Measurements from ENCODE around the gene ALOX15.

Gene ALOX15

DNA sequence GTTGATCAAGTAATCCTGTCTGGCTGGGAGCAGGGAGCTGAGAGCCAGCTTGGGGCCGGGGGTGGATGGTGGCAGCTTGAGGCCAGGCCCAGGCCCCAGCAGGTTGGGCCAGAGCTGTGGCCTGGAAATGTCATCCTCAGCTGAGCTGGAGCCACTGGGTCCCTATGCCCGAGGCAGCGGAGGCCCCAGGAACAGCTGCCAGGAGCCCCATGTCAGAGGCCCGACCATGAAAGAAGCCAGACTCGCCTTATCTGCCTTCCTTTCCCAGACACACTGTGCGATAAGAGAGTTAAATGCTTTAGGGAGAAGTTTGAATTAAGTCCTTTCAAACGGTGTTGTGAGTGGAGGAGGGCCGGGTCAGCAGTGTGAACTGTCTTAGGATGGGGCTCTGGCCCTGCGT, 53.7 kb downstream of the ALOX15 start:
- peak; percentile 30 to 58 for DNase-seq
- no peak for TF ChIP-seq POLR2A (IDR thresholded peaks at IDR 0.05; ENCODE audit: low read length)
- no peak for TF ChIP-seq GATA1 (IDR thresholded peaks at IDR 0.05; ENCODE audit: low read depth, low read length)

DNA sequence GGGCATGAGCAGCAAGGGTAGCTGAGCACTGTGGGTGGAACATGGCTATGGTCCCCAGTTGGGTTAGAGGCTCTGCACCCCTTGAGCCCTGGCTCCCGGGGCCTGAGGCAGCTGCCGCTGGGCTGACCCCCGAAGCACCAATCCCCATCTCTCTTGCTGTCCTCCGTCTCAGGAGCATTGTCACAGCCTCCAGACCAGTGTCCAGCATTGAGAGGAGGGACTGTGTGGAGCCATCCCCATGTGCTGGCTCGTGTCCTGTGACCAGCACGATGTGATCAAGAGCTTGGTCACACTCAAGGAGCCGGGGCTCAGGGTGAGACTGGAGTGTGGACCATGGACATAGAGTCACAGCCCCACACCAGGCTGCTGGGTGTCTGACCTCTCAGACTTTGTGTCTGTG, 54.3 kb downstream of the ALOX15 start:
- DNase-seq = no peak
- TF ChIP-seq GATA1 (IDR thresholded peaks at IDR 0.05; ENCODE audit: low read depth, low read length) (no peak), POLR2A (IDR thresholded peaks at IDR 0.05; ENCODE audit: low read length) (no peak)

- DNase-seq = no peak
- TF ChIP-seq POLR2A (IDR thresholded peaks at IDR 0.05; ENCODE audit: low read length) = no peak
- no peak for TF ChIP-seq GATA1 (IDR thresholded peaks at IDR 0.05; ENCODE audit: low read depth, low read length)
Observed at GRCh38 chr17:4586043-4586442, 55.4 kb downstream of the ALOX15 start.

GRCh38 chr17:4585638-4585994, 55.9 kb downstream of the ALOX15 start:
- no peak for TF ChIP-seq GATA1 (IDR thresholded peaks at IDR 0.05; ENCODE audit: low read depth, low read length)
- TF ChIP-seq POLR2A (IDR thresholded peaks at IDR 0.05; ENCODE audit: low read length) = no peak
- no peak for DNase-seq

DNA sequence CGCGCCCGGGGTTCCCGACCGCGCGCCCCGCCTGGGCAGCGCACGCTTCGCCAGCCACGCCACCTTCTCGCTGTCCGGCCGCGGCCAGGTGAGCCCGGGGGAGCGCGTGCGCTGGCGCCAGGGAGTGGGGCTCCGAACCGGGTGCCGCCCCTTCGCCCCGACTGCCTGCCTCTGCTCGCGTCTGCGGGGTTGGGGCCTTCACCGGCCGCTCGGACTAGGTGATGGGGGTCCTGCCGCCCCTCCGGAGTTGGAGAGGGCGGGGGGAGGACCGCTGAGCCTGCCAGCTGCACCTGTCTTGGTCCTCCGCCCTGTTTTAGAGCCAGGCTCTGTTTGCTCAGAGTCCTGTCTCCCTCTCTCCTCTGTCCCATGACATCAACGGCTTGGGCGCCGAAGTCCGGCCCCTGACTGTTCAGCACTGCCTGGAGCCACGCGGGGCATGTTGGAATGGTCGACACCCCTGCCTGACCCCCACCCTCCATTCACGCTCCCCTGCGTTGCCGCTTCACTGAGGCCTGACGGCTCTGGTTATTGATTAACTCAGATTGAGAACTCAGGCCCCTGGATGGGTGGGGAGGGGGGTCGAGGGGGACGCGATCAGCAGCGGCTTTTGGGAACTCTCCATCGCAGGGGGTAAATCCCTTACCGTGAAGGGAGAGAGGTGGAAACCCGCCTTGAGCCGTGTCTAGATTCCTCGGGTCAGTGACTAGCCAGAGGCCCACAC, 56.4 kb downstream of the ALOX15 start:
- DNase-seq = no peak
- no peak for TF ChIP-seq POLR2A (IDR thresholded peaks at IDR 0.05; ENCODE audit: low read length)
- TF ChIP-seq GATA1 (IDR thresholded peaks at IDR 0.05; ENCODE audit: low read depth, low read length) = no peak

DNA sequence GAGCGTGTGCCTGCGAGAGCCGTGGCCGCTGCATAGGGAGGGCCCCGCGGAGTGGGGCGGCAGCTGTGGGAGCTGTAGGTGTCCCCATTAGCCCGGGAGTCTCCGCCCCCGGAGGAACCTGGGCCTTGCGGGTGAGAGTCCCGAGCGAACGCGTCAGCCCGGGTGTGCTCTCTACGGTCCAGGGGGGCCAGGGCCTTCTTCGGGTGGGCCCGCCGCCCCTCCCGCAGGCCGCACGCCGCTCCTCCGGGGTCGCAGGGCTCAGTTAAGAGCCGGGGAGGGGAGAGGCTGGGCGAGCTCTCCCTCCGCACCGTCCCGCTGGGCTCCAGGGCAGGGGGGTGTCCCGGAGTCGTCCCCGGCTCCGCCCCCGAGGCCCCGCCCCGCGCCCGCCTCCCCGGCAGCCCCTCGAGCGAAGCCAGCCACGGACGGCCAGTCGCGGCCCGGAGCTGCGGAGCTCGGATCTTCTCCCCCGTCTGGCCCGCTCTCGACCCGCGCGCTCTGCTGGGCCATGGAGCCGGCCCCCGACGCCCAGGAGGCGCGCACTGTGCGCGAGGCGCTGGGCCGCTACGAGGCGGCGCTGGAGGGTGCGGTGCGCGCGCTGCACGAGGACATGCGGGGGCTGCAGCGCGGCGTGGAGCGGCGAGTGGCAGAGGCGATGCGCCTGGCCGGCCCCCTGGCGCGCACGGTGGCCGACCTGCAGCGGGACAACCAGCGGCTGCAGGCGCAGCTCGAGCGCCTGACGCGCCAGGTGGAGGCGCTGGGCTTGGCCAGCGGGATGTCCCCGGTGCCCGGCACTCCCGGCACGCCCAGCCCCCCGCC, 57.2 kb downstream of the ALOX15 start, which contains the start of gene SMTNL2:
TSS of gene SMTNL2 (plus strand) at position 429 of the 816 bp plus-strand sequence. CDS start at position 506, 77 bp downstream.
- TF ChIP-seq GATA1 (IDR thresholded peaks at IDR 0.05; ENCODE audit: low read depth, low read length) = no peak
- no peak for TF ChIP-seq POLR2A (IDR thresholded peaks at IDR 0.05; ENCODE audit: low read length)
- DNase-seq = no peak

DNA sequence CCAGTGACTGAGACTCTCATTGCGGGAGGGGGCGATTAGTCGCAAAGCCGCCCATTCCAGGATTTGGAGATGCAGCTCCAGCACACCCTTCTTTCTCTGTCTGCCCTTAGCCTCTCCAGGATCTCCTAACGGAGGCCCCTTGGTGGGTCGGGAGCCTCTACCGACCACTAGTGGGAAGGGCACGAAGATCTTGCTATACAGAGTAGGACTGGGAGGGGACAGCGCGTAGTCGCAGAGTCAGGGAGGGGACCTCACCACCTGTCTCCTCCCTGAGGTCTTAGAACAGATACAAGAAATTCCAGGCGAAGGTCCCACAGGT, 57.7 kb downstream of the ALOX15 start:
- TF ChIP-seq POLR2A (IDR thresholded peaks at IDR 0.05; ENCODE audit: low read length) (no peak), GATA1 (IDR thresholded peaks at IDR 0.05; ENCODE audit: low read depth, low read length) (no peak)

GRCh38 chr17:4583206-4583605, 58.3 kb downstream of the ALOX15 start:
- no peak for TF ChIP-seq GATA1 (IDR thresholded peaks at IDR 0.05; ENCODE audit: low read depth, low read length)
- TF ChIP-seq POLR2A (IDR thresholded peaks at IDR 0.05; ENCODE audit: low read length) = no peak

More for the DNA sequence above, 57.7 kb downstream of the ALOX15 start:
- no peak for DNase-seq

GRCh38 chr17:4582691-4583090, 58.8 kb downstream of the ALOX15 start:
- DNase-seq = no peak
- TF ChIP-seq GATA1 (IDR thresholded peaks at IDR 0.05; ENCODE audit: low read depth, low read length) (no peak), POLR2A (IDR thresholded peaks at IDR 0.05; ENCODE audit: low read length) (no peak)

More at GRCh38 chr17:4583206-4583605, 58.3 kb downstream of the ALOX15 start:
- DNase-seq = no peak

DNA sequence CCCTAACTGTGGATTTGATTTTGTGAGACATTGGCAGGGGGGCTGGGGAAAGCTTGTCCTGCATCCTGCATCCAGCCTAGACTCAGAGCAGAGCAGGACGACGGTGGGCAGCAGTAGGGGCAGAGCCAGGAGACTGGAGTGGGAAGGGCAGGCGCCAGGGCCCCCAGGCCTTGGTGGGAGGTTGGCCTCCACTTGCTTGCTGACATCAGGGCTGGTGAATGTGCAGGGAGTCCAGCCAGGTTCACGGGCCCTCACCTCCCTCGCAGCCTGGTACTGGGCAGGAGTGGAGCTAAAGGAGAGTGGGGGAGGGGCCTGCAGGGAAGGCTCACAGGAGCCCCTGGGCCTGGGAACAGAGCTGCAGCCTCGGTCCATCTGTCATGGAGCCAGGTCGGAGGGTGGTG, 59.4 kb downstream of the ALOX15 start:
- DNase-seq = no peak

More for the DNA sequence above, 59.4 kb downstream of the ALOX15 start:
- TF ChIP-seq POLR2A (IDR thresholded peaks at IDR 0.05; ENCODE audit: low read length) = no peak
- no peak for TF ChIP-seq GATA1 (IDR thresholded peaks at IDR 0.05; ENCODE audit: low read depth, low read length)

Data from erythroblast (primary cell).